Activated T-cell treated with anti-CD3 and anti-CD28 coated beads, Interleukin-2, amount 50 U/mL, for 1 hour (primary cell): ENCODE measurements around the gene RPL18A.

Source experiments
- DNase-seq: peaks from one replicate; pipeline ENCODE4 v3.0.0-alpha.2; 2020

Gene RPL18A

GRCh38 chr19:17859533-17860330 is at the start of gene RPL18A:
Gene RPL18A, plus strand, starts transcription at chr19:17859910. Its CDS starts 47 bp downstream, at chr19:17859957.
- peak; percentile 97 for DNase-seq

- DNase-seq = no peak
Measured at GRCh38 chr19:17811103-17811502, 48.6 kb upstream of the RPL18A start.

- DNase-seq = no peak
Measured at GRCh38 chr19:17811681-17812080, 48.0 kb upstream of the RPL18A start.

GRCh38 chr19:17812099-17812498 is 47.6 kb upstream of the RPL18A start:
- no peak for DNase-seq

- DNase-seq = no peak
Measured at GRCh38 chr19:17817668-17818363, 41.9 kb upstream of the RPL18A start.

- no peak for DNase-seq
Measured at GRCh38 chr19:17821190-17821589, 38.5 kb upstream of the RPL18A start, which contains the start of gene INSL3. Gene INSL3, minus strand, starts transcription at chr19:17821519. Its CDS starts 13 bp downstream, at chr19:17821506.

GRCh38 chr19:17824339-17824738 is 35.4 kb upstream of the RPL18A start:
- DNase-seq = no peak

- no peak for DNase-seq
Measured at GRCh38 chr19:17826508-17827056, 33.1 kb upstream of the RPL18A start.

GRCh38 chr19:17829855-17830566 is 29.7 kb upstream of the RPL18A start:
- no peak for DNase-seq

GRCh38 chr19:17830567-17831418 is 28.9 kb upstream of the RPL18A start:
- DNase-seq = peak; percentile 51

GRCh38 chr19:17831419-17831888 is 28.3 kb upstream of the RPL18A start:
- no peak for DNase-seq

GRCh38 chr19:17832443-17833208 is 27.1 kb upstream of the RPL18A start:
- no peak for DNase-seq

GRCh38 chr19:17834350-17835181 is 25.1 kb upstream of the RPL18A start:
- DNase-seq = no peak

- no peak for DNase-seq
Measured at GRCh38 chr19:17835182-17836006, 24.3 kb upstream of the RPL18A start.

- no peak for DNase-seq
Measured at GRCh38 chr19:17836530-17836929, 23.2 kb upstream of the RPL18A start.

GRCh38 chr19:17837972-17838371 is 21.7 kb upstream of the RPL18A start:
- no peak for DNase-seq

- no peak for DNase-seq
Measured at GRCh38 chr19:17840019-17840418, 19.7 kb upstream of the RPL18A start.

GRCh38 chr19:17841371-17841809 is 18.3 kb upstream of the RPL18A start:
- DNase-seq = no peak
